Measurements from ENCODE around the gene PSMG3.
A peak's percentile ranks its signal among the peaks of the same experiment; 100 is the strongest.

Gene PSMG3

DNA sequence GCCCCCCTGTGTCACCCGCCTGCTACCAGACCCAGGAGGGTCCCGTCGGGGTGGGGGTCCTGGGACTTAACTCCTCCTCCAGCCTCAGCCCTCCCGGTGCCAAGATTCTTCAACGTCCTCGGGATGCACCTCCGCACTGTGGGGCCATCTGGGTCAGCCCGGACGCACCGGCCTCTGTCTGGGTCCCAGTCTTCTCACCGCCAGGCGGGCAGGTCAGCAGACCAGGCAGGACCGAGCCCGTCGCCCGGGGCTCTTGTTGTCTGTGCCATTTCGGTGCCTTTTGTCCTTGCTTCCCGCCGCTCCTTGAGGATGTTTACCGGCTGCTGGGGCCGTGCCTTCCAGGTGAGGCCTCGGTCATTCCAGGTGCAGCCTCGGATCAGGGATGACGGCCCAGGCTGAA lies 32.1 kb upstream of the PSMG3 start:
- Mint-ChIP-seq H3K27me3 (peaks cover 4% of the 10 kb centered on the region), H3K9me3 (no peaks in the 10 kb centered on the region), H3K4me3 (no peak overlapping the region), H3K36me3 (ENCODE audit: low read depth) (no peaks in the 10 kb centered on the region), H3K4me1 (ENCODE audit: low read depth) (no peaks in the 10 kb centered on the region), H3K27ac (no peak overlapping the region)

DNA sequence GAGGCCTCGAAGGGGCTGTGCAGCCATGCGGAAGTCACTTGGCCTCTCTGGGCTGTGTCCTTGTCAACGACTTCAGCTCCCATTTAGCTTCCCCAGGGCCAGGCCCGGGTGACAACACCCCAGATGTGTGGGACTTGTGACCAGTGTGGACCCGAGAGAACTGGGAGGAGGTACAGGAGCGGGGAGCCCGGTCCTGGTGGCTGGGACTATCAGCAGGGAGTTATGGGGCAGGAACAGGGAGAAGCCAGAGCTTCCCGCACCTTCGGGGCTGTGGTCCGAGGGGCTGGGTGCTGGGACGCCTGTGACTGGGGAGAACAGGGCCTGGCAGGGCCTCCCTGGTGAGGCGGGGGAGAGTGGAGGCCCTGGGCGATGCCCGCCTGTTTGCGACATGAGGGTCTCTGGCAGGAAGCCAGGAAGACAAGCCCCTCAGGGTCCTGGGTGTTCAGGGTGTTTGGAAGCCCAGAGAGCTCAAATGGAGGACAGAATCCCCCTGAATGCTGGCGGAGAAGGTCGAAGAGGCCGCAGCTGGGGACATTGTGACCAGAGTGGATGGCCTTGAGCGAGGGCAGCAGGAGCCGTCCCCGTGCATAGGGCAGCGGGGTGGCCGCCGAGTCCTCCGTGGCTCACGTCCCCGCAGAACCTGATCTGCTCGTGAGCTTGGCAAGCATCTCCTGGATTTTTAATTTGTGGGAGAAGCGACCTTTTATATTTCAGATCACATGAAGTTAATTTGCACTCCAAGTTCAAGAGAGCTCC lies 30.0 kb upstream of the PSMG3 start:
- Mint-ChIP-seq H3K27me3 (peaks cover 3% of the 10 kb centered on the region), H3K27ac (no peak overlapping the region), H3K4me1 (ENCODE audit: low read depth) (no peaks in the 10 kb centered on the region), H3K9me3 (no peaks in the 10 kb centered on the region), H3K4me3 (no peak overlapping the region), H3K36me3 (ENCODE audit: low read depth) (no peaks in the 10 kb centered on the region)

- H3K4me1 Mint-ChIP-seq (ENCODE audit: low read depth): no peaks in the 10 kb centered on the region
- no peaks in the 10 kb centered on the region for H3K9me3 Mint-ChIP-seq
- no peaks in the 10 kb centered on the region for H3K36me3 Mint-ChIP-seq (ENCODE audit: low read depth)
- no peak overlapping the region for H3K27ac Mint-ChIP-seq
- H3K27me3 Mint-ChIP-seq: peaks cover 3% of the 10 kb centered on the region
- H3K4me3 Mint-ChIP-seq: no peak overlapping the region
Measured at GRCh38 chr7:1598961-1599639, 29.3 kb upstream of the PSMG3 start.

DNA sequence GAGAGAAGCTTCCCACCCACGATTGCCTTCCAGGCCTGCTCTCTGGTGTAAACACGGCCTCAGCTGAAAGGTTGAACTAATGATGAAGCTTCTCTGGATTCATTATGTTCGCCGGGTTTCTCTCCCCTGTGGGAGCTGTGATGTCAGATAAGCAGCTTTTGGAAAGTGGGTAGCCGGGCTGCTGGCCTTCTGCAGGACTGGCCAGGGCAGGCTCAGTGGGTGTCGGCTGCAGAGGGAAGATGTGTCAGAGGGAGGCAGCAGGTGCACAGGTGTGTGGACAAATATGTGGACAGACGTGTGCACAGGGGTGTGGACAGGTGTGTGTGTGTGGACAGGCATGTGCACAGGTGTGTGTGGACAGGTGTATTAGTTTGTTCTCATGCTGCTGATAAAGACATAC lies 28.5 kb upstream of the PSMG3 start:
- no peaks in the 10 kb centered on the region for H3K36me3 Mint-ChIP-seq (ENCODE audit: low read depth)
- no peak overlapping the region for H3K27ac Mint-ChIP-seq
- H3K27me3 Mint-ChIP-seq: peaks cover 3% of the 10 kb centered on the region
- no peaks in the 10 kb centered on the region for H3K9me3 Mint-ChIP-seq
- no peaks in the 10 kb centered on the region for H3K4me1 Mint-ChIP-seq (ENCODE audit: low read depth)
- no peak overlapping the region for H3K4me3 Mint-ChIP-seq

DNA sequence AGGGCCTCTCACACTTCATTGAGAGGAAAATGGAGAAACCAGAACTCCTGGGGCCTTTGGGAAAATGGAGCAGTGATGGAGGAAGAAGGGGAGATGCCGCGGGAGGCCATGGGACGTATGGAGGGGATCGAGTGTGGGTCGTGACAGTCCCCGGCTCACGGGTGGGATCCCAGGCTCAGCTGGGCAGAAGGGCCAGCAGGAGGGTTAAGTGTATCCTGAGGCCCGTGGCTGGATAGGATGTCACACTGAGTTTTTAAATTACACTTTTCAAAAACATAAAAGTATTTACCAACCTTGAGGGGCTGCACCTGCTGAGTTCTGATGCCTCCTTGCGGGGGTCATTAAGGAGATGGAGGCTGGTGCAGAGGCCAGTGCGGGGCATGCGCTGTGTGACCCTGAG lies 28.0 kb upstream of the PSMG3 start:
- Mint-ChIP-seq H3K27ac (no peak overlapping the region), H3K27me3 (peaks cover 6% of the 10 kb centered on the region), H3K9me3 (no peaks in the 10 kb centered on the region), H3K4me1 (ENCODE audit: low read depth) (peaks cover 5% of the 10 kb centered on the region), H3K4me3 (no peak overlapping the region), H3K36me3 (ENCODE audit: low read depth) (no peaks in the 10 kb centered on the region)

- H3K36me3 Mint-ChIP-seq (ENCODE audit: low read depth): no peaks in the 10 kb centered on the region
- no peak overlapping the region for H3K27ac Mint-ChIP-seq
- peaks cover 10% of the 10 kb centered on the region for H3K27me3 Mint-ChIP-seq
- H3K4me3 Mint-ChIP-seq: no peak overlapping the region
- peaks cover 10% of the 10 kb centered on the region for H3K4me1 Mint-ChIP-seq (ENCODE audit: low read depth)
- H3K9me3 Mint-ChIP-seq: no peaks in the 10 kb centered on the region
Measured at GRCh38 chr7:1597066-1597760, 27.4 kb upstream of the PSMG3 start.

DNA sequence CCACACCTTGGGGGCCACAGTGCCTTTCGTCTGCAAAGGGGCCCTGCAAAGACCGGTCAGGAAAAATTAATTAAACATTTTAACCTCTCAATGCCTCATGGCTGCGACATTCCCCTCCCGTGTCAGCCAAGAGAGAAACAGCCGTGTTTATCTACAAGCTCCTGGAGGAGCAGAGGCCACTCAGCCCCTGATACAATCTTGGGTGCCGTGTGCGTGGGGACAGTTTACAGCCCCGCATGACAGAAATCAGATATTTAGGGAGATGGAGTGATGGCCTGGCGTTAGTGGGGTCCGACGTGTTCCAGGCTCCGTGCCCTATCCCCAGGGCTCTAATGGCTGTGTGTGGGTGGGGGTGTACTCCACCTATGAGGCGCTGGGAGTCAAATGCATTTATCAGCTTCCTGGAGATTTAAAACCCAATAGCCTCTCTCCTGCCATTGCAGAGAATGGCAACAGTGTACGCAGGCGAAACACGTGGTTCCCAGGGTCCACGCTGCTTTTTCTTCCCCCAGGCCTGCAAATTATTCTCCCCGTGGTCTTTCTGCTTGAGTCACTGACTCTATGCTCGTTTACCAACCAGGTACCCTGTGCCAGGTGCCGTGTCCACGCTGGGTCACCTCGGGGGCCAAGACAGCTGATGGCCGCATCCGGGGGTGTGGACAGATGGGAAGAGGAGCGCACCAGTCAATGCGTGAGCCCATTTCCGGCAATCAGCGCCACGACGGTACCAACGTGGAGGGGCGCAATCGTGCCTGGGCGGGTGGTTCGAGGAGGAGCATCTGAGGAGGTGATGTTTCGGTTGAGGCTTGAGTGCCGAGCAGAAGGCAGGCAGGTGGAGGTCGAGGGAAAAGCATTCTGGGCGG lies 26.6 kb upstream of the PSMG3 start:
- H3K4me3 Mint-ChIP-seq: no peak overlapping the region
- no peaks in the 10 kb centered on the region for H3K9me3 Mint-ChIP-seq
- H3K27me3 Mint-ChIP-seq: peaks cover 14% of the 10 kb centered on the region
- H3K36me3 Mint-ChIP-seq (ENCODE audit: low read depth): no peaks in the 10 kb centered on the region
- no peak overlapping the region for H3K27ac Mint-ChIP-seq
- peaks cover 18% of the 10 kb centered on the region for H3K4me1 Mint-ChIP-seq (ENCODE audit: low read depth)

DNA sequence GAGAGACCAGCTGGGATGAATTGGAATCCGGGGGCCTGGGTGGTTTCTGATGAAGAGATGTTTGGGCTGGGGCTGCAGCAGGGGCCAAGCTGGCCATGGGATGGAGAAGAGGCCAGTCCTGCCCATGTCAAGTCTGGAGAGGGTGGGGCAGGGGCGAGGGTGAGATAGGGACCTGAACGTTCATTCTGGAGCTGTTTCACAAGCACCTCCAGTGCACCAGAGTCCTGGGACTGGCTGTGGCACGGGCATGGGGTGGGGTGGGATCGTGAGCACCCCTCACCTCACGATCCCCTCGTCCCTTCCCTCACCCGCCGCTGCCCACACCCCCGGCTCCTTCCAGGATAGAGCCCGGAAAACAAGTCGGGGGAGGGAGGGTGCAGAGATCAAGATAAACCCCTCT lies 25.8 kb upstream of the PSMG3 start:
- Mint-ChIP-seq H3K4me3 (no peak overlapping the region), H3K4me1 (ENCODE audit: low read depth) (peaks cover 26% of the 10 kb centered on the region), H3K27ac (no peak overlapping the region), H3K36me3 (ENCODE audit: low read depth) (no peaks in the 10 kb centered on the region), H3K9me3 (no peaks in the 10 kb centered on the region), H3K27me3 (peaks cover 19% of the 10 kb centered on the region)

GRCh38 chr7:1595027-1595426 lies 25.2 kb upstream of the PSMG3 start:
- H3K9me3 Mint-ChIP-seq: no peaks in the 10 kb centered on the region
- no peak overlapping the region for H3K27ac Mint-ChIP-seq
- no peak overlapping the region for H3K4me3 Mint-ChIP-seq
- H3K36me3 Mint-ChIP-seq (ENCODE audit: low read depth): no peaks in the 10 kb centered on the region
- peaks cover 29% of the 10 kb centered on the region for H3K4me1 Mint-ChIP-seq (ENCODE audit: low read depth)
- peaks cover 21% of the 10 kb centered on the region for H3K27me3 Mint-ChIP-seq

- H3K27ac Mint-ChIP-seq: no peak overlapping the region
Measured at GRCh38 chr7:1593904-1594421, 24.1 kb upstream of the PSMG3 start.

GRCh38 chr7:1593091-1593866 lies 23.4 kb upstream of the PSMG3 start:
- Mint-ChIP-seq H3K27ac (no peak overlapping the region), H3K27me3 (peaks cover 21% of the 10 kb centered on the region), H3K4me3 (no peak overlapping the region), H3K9me3 (peaks cover 4% of the 10 kb centered on the region), H3K36me3 (ENCODE audit: low read depth) (no peaks in the 10 kb centered on the region), H3K4me1 (ENCODE audit: low read depth) (peaks cover 29% of the 10 kb centered on the region)

More at GRCh38 chr7:1593904-1594421, 24.1 kb upstream of the PSMG3 start:
- H3K27me3 Mint-ChIP-seq: peaks cover 21% of the 10 kb centered on the region
- peaks cover 4% of the 10 kb centered on the region for H3K9me3 Mint-ChIP-seq
- H3K4me1 Mint-ChIP-seq (ENCODE audit: low read depth): peaks cover 29% of the 10 kb centered on the region
- H3K36me3 Mint-ChIP-seq (ENCODE audit: low read depth): no peaks in the 10 kb centered on the region
- no peak overlapping the region for H3K4me3 Mint-ChIP-seq

DNA sequence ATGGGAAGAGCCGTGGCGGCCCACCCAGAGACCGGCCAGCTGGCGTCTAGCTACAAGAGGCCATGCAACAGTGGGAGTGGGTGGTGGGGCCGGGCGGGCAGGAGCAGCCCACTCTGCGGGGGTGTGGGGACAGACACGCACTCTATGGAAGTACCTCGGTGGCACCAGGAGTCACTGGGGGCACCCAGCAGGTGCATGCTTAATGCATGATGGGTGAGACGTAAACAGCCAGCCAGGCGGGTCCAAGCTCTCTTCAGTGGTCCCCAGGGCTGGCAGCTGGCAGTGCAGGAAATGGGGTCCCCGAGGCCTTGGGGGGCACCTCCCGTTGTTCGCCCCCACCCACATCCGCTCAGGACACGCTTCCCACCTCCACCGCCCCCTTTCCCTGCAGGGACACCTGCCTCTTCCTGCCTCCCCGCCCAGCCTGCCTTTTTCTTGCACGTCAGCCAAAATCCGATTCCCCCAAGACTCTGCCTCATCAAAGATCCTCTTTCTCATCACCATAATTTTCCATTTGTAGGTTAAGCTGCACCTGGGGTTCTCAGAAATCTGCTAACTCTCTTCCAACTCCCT lies 22.6 kb upstream of the PSMG3 start:
- Mint-ChIP-seq H3K27me3 (peaks cover 21% of the 10 kb centered on the region), H3K4me3 (peak overlapping the region; percentile 33), H3K36me3 (ENCODE audit: low read depth) (no peaks in the 10 kb centered on the region), H3K4me1 (ENCODE audit: low read depth) (peaks cover 29% of the 10 kb centered on the region), H3K27ac (no peak overlapping the region), H3K9me3 (peaks cover 4% of the 10 kb centered on the region)

DNA sequence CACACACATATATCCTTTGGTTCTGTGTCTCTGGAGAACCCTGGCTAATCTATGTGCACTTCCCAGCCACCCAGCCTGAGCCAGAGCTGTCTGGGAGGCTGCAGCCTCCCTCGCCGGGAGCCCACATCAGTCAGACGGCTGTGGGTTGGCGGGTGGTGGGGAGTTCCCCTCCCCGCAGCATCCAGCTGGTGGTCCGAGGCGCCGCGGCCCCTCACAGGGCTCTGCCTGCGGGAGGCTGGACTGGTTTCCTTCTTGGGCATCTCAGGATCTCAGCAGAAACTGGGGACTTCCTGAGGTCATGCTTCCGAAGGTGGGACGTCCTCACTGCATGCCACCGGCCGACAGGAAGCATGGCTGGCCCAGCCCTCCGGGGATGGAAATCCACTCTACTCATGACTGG lies 22.0 kb upstream of the PSMG3 start:
- H3K9me3 Mint-ChIP-seq: peaks cover 4% of the 10 kb centered on the region
- H3K4me1 Mint-ChIP-seq (ENCODE audit: low read depth): peaks cover 29% of the 10 kb centered on the region
- no peak overlapping the region for H3K27ac Mint-ChIP-seq
- H3K36me3 Mint-ChIP-seq (ENCODE audit: low read depth): no peaks in the 10 kb centered on the region
- H3K27me3 Mint-ChIP-seq: peaks cover 21% of the 10 kb centered on the region
- no peak overlapping the region for H3K4me3 Mint-ChIP-seq

Measured in stimulated activated naive CD8-positive, alpha-beta T cell treated with anti-CD3 and anti-CD28 coated beads, Interleukin-15, Interleukin-2, amounts not matched to agents 100 ng/mL and 50 ng/mL, for 24 hours (primary cell).